SK-N-SH (cell line): ENCODE results near the gene ALDH4A1.

Experiments
- CHD2 ChIP-seq: fragments of 150-350 bp; IDR thresholded peaks from 2 replicates; pipeline ENCODE4 v1.6.1; 2018; ENCODE audit warnings: low read length; ENCODE audit not compliant: partially characterized antibody
- CTCF ChIP-seq: fragments of 200-600 bp; sonication (generic); IDR thresholded peaks from 2 replicates; pipeline ENCODE4 v1.6.1; 2017; ENCODE audit warnings: antibody characterized with exemption, mild to moderate bottlenecking, moderate library complexity
- EP300 ChIP-seq, 2 experiments: IDR thresholded peaks; 2 replicates each; pipeline versions ENCODE4 v1.4.0 to v1.6.1; 2012; ENCODE audit warnings: borderline replicate concordance in 1 of 2, low read depth in 1 of 2, low read length in 1 of 2
- EZH2phosphoT487 ChIP-seq: fragments of 200-600 bp; sonication (generic); IDR thresholded peaks from 2 replicates; pipeline ENCODE4 v1.6.1; 2017; ENCODE audit warnings: low read depth, mixed run types, mild to moderate bottlenecking, antibody characterized with exemption, moderate library complexity, borderline replicate concordance
- FOSL2 ChIP-seq: IDR thresholded peaks from 2 replicates; pipeline ENCODE4 v1.4.0; 2012; ENCODE audit warnings: low read depth, mild to moderate bottlenecking, moderate library complexity, borderline replicate concordance
- FOXJ3 ChIP-seq: sonication (generic); formaldehyde crosslinking; IDR thresholded peaks from 2 replicates; pipeline ENCODE4 v1.5.1; 2020; ENCODE audit warnings: mild to moderate bottlenecking, missing genetic modification reagents
- JUND ChIP-seq: IDR thresholded peaks from 2 replicates; pipeline ENCODE4 v1.4.0; 2012
- MAX ChIP-seq: IDR thresholded peaks from 2 replicates; pipeline ENCODE4 v1.4.0; 2012; ENCODE audit warnings: low read depth
- POLR2AphosphoS5 ChIP-seq: IDR thresholded peaks from 2 replicates; pipeline ENCODE4 v1.6.1; 2012; ENCODE audit warnings: low read depth, low read length
- RAD21 ChIP-seq: IDR thresholded peaks from 2 replicates; pipeline ENCODE4 v1.6.1; 2012; ENCODE audit warnings: mild to moderate bottlenecking, low read length
- RXRA ChIP-seq: IDR thresholded peaks from 2 replicates; pipeline ENCODE4 v1.4.0; 2012; ENCODE audit warnings: low read depth, mild to moderate bottlenecking, borderline replicate concordance

- TF ChIP-seq RAD21, result no peak
- no peak for TF ChIP-seq EP300 (IDR thresholded peaks at IDR 0.05; ENCODE audit: borderline replicate concordance in 1 of 2, low read depth in 1 of 2, low read length in 1 of 2)
- TF ChIP-seq POLR2AphosphoS5, result no peak
- no peak for TF ChIP-seq CTCF
- no peak for TF ChIP-seq EZH2phosphoT487
- TF ChIP-seq MAX, result no peak
- no peak for TF ChIP-seq CHD2
- TF ChIP-seq JUND, result no peak
- no peak for TF ChIP-seq FOXJ3
- no peak for TF ChIP-seq FOSL2
- TF ChIP-seq RXRA, result no peak
Observed at GRCh38 chr1:18903291-18903756, 969 bp upstream of the ALDH4A1 start.
